GM10248 (cell line): ENCODE measurements around the gene CLRN3.

ENCODE experiments used
- CTCF ChIA-PET: fragments of 300-600 bp; sonication (Branson Sonifier 250); formaldehyde crosslinking; extraction: SDS; loops from one replicate; lab custom pipeline; 2021; ENCODE audit warnings: antibody characterized with exemption; lab: Yijun Ruan, JAX
- POLR2A ChIA-PET: fragments of 350-650 bp; sonication (Branson Sonifier 250); formaldehyde crosslinking; extraction: SDS; loops from one replicate; lab custom pipeline; 2020; ENCODE audit warnings: antibody characterized with exemption; lab: Yijun Ruan, JAX
- DNase-seq: peaks from one replicate; pipeline ENCODE4 v3.0.0; 2012; ENCODE audit errors: extremely low spot score
- CTCF ChIP-seq: IDR thresholded peaks from 2 replicates; pipeline ENCODE4 v1.5.1; 2012; ENCODE audit warnings: mild to moderate bottlenecking, low read depth; ENCODE audit errors: extremely low read depth, missing control alignments, control extremely low read depth

The CLRN3 gene

GRCh38 chr10:127892743-127893142 is at the start of gene CLRN3:
CLRN3 (minus strand) TSS chr10:127892941; CDS start chr10:127892784, 157 bp downstream.
- POLR2A ChIA-PET: no interaction called here
- CTCF ChIA-PET: interaction anchor here (0.9 kb wide), 1 partner anchor 10 kb away, joined by 3 read pairs; no protein-coding TSS in a partner anchor
- no peak for TF ChIP-seq CTCF
- DNase-seq: no peak

GRCh38 chr10:127940866-127941640 is 48.3 kb upstream of the CLRN3 start:
- TF ChIP-seq CTCF: no peak

GRCh38 chr10:127939786-127940330 is 47.1 kb upstream of the CLRN3 start:
- DNase-seq: no peak
- no peak for TF ChIP-seq CTCF
- ChIA-PET POLR2A (no interaction called here), CTCF (no interaction called here)

More at GRCh38 chr10:127940866-127941640, 48.3 kb upstream of the CLRN3 start:
- POLR2A ChIA-PET: no interaction called here
- CTCF ChIA-PET: no interaction called here
- DNase-seq: no peak

- no peak for DNase-seq
- CTCF ChIA-PET: interaction anchor here (0.6 to 1.0 kb wide), 2 partner anchors 22 to 31 kb away, joined by 3 read pairs; partner anchors contain the start of gene PTPRE
- POLR2A ChIA-PET: interaction anchor here (0.7 kb wide), 1 partner anchor 101 kb away, joined by 3 read pairs; no protein-coding TSS in a partner anchor
- no peak for TF ChIP-seq CTCF
Observed at GRCh38 chr10:127937915-127938463, 45.2 kb upstream of the CLRN3 start.

- CTCF ChIA-PET: interaction anchor here (0.7 kb wide), 1 partner anchor 74 kb away, joined by 3 read pairs; no protein-coding TSS in a partner anchor
- POLR2A ChIA-PET: no interaction called here
- no peak for TF ChIP-seq CTCF
Observed at GRCh38 chr10:127937069-127937468, 44.3 kb upstream of the CLRN3 start.

GRCh38 chr10:127935071-127935561 is 42.4 kb upstream of the CLRN3 start:
- no peak for DNase-seq
- no peak for TF ChIP-seq CTCF
- ChIA-PET CTCF (interaction anchor here (1.5 kb wide), 1 partner anchor 9 kb away, joined by 7 read pairs; no protein-coding TSS in a partner anchor), POLR2A (no interaction called here)

More at GRCh38 chr10:127937069-127937468, 44.3 kb upstream of the CLRN3 start:
- DNase-seq: no peak
